AG10803 (cell line): Measurements from ENCODE around the gene PTPMT1.

ENCODE experiments used
- DNase-seq: peaks from one replicate; pipeline ENCODE4 v3.0.0; 2010; ENCODE audit warnings: low read depth
- H3K4me3 ChIP-seq: 2 replicates; pipeline ENCODE4 v1.5.1; 2011; ENCODE audit warnings: mild to moderate bottlenecking, low read length, control low read depth
- TF ChIP-seq, protein P1 (sequence below): conservative IDR thresholded peaks from 2 replicates; pipeline ENCODE4 v1.5.1; 2011; ENCODE audit warnings: mild to moderate bottlenecking, low read length, control low read depth, inconsistent platforms

PTPMT1 gene

DNA sequence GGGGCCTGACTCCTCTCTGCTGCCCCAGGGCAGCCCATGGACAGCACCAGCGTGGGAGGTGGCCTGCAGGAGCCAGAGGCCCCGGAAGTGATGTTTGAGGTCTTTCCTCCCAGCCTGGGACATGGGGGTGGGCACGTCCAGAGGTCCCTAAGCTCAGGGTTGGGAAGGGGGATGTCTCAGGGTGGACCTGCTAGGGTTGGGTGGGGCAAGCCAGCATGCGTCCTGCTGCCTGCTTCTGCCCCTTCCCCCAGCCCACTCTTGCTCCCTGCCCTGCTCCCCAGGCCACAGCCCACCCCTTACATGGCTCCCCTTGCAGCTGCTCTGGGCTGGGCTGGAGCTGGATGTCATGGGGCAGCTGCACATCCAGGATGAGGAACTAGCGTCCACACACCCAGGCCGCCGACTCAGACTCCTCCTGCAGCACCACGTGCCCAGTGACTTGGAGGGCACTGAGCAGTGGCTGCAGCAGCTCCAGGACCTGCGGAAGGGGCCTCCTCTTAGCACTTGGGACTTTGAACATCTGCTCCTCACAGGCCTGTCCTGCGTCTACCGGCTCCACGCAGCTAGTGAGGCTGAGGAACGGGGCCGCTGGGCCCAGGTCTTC, 22.4 kb downstream of the PTPMT1 start:
- DNase-seq, result no peak
- TF ChIP-seq, protein P1, sequence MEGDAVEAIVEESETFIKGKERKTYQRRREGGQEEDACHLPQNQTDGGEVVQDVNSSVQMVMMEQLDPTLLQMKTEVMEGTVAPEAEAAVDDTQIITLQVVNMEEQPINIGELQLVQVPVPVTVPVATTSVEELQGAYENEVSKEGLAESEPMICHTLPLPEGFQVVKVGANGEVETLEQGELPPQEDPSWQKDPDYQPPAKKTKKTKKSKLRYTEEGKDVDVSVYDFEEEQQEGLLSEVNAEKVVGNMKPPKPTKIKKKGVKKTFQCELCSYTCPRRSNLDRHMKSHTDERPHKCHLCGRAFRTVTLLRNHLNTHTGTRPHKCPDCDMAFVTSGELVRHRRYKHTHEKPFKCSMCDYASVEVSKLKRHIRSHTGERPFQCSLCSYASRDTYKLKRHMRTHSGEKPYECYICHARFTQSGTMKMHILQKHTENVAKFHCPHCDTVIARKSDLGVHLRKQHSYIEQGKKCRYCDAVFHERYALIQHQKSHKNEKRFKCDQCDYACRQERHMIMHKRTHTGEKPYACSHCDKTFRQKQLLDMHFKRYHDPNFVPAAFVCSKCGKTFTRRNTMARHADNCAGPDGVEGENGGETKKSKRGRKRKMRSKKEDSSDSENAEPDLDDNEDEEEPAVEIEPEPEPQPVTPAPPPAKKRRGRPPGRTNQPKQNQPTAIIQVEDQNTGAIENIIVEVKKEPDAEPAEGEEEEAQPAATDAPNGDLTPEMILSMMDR, result no peak
- H3K4me3 ChIP-seq, result no peak overlapping the region

DNA sequence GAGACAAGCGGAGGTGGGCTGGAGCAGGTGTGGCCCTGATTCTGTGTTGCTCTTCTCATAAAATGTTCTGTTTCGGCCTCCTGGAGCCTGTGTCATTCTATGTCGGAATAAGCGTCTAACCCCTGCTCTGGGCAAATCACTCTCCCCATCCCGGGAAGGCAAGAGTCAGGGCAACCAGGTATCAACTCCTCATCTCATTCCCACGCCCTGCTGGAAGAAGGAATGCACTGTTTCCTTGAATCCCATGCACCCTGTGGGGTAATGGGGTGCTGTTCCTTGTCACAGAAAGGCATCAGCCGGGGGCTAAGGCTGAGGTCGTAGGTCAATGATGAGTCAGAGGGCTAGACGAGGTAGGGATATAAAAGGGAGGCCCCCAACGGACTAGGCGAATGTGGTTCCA, 23.7 kb downstream of the PTPMT1 start:
- DNase-seq, result no peak
- H3K4me3 ChIP-seq, result no peak overlapping the region
- TF ChIP-seq, protein P1, result no peak

DNA sequence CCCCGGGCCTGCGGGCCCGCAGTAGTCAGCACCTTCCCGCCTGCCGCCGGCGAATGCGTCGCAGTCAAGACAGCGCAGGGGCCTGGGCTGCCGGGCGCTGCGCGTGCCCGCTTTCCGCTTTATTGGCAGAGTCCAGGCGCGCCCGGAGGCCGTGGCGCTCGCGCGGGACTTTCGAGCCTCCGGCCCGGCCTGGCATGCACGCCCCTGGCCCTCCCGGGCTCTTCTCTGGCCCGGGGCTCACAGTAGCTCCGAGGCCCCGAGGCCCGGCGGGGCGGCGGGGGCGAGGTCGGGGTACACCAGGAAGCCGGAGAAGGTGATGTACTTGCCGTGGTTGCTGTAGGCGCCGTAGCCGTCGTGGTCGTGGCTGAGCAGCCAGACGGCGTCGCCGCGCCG, 24.2 kb downstream of the PTPMT1 start:
- TF ChIP-seq, protein P1, result no peak
- no peak overlapping the region for H3K4me3 ChIP-seq
- no peak for DNase-seq

DNA sequence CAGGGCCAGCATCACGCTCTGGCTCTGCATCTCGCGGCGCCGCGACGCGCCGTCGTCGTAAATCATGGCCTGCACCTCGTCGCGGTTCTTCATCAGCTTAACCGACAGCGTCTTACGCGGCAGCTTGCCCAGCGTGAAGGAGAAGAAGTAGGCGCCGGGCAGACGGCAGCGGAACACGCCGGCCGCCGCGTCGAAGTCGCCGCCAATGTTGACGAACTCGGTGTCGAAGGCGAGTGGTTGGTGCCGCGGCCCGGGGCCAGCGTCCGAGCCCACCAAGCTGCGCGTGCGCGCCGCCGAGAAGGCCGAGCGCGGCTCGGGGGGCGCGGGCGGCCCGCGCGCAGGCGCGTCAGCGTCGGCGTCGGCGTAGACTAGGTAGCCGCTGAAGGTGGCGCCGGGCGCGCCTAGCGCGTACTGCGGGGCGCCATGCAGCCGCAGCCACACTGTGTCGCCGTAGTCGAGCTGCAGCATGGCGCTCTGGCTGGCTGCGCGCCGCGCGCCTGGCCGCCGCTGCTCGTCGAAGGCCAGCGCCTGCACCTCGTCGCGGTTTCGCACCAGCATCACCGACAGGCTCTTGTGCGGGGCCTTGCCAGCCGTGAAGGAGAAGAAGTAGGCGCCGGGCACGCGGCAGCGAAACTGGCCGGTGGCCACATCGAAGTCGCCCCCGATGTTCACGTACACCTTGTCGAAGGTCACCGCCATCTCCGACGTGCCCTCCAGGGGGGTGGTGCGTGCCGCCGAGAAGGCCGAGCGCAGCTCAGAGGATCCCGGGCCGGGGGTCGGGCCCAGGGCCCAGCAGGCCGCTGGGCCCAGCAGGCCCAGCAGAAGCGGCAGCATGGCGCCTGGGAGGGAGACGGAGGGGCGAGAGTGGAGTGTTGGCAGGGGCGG, 24.8 kb downstream of the PTPMT1 start:
- TF ChIP-seq, protein P1, result no peak
- no peak overlapping the region for H3K4me3 ChIP-seq
- DNase-seq, result no peak

DNA sequence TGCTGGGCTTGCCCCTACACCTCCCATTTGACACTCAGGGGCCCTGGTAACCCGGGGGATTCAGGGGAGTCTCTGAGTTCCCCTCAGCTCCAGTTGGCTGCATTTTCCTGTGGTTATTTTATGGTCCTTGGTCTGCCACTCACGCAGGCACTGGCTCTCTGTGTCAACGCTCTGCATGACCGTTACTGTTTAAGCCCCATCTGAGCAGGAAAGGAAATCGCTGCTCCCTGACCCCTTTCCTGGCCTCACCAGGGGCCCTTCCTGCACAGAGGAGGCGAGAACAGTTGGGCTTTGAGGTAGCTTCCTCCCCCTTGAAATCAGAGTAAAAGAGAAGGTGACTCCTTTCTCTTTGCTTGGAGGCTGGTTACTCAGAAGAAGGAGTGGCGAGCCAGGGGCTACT, 26.4 kb downstream of the PTPMT1 start:
- TF ChIP-seq, protein P1, result no peak
- DNase-seq, result no peak
- no peak overlapping the region for H3K4me3 ChIP-seq

DNA sequence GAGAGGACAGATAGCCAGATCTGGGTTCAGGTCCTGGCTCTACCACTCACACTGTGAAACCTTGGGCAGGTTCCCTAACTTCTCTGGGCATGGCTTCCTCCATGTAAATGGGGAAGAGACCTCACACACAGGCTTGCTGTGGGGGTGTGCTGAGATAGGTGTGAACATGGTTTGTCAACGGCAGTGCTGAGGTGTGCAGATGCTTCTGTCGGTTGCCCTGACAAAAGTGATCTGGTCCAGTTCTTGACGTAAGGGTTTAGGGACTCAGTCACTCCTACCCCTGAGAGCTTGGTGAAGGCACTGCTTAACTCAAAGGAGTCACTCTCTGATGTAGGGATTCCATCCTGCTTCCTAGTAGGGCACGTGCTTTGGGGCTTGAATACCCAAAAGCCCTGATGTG, 26.9 kb downstream of the PTPMT1 start:
- H3K4me3 ChIP-seq, result no peak overlapping the region
- DNase-seq, result no peak
- TF ChIP-seq, protein P1, result no peak

DNA sequence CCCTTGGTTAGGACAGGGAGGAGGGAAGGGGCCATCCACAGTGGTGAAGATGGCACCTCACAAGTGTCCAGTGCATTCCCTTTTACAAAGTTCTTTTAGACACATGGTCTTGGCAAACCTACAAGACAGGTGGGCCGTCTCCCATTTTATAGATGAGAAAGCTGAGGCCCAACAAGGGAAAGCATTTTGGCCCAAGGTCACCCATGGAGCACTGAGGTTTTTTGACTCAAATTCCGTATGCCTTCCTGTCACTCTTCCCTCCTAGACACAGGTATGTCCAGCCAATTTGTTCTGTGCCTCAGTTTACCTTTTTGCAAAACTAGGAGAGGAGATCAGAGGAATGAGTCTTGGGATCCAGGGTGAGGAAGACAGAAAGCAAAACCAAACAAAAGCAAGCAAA, 27.6 kb downstream of the PTPMT1 start:
- DNase-seq, result no peak
- H3K4me3 ChIP-seq, result no peak overlapping the region
- TF ChIP-seq, protein P1, result no peak
